Measurements from ENCODE around the gene ENGASE. TPM values are rescaled to one million over a fixed set of nuclear protein-coding genes. Genes with fewer than 3 reads are reported as not detected.
A peak's percentile ranks its signal among the peaks of the same experiment; 100 is the strongest.

ENGASE gene
- total and polyA plus RNA-seq, 2 donors (not counting 1 experiment from before 2014, with no cell fraction given), result 3.6 to 14.9 TPM

GRCh38 chr17:79026376-79027273, 48.0 kb upstream of the ENGASE start:
- no peaks in the 10 kb centered on the region for H3K27me3 ChIP-seq (ENCODE audit: control insufficient read depth, insufficient read depth, low read length)
- TF ChIP-seq EZH2 (IDR thresholded peaks at IDR 0.05; ENCODE audit: low read length, missing control alignments) (no peak), CTCF (conservative IDR thresholded peaks at IDR 0.05 in 1 of 2, IDR thresholded peaks at IDR 0.05 in 1 of 2; ENCODE audit: low read depth in 1 of 2, low read length in 2 of 2) (no peak)
- H2AFZ ChIP-seq (ENCODE audit: low read length), result peak overlapping the region; percentile 25
- H3K9ac ChIP-seq (ENCODE audit: insufficient read depth, low read length), result peak overlapping the region; percentile 18
- no peaks in the 10 kb centered on the region for H3K79me2 ChIP-seq (ENCODE audit: control insufficient read depth, insufficient read depth, low read length)
- H3K27ac ChIP-seq (ENCODE audit: insufficient read depth, low read length), result peak overlapping the region; percentile 67
- DNase-seq (ENCODE audit: low read depth in 2 of 2), result peak; percentile 54 to 74
- no peaks in the 10 kb centered on the region for H3K36me3 ChIP-seq (ENCODE audit: control insufficient read depth, insufficient read depth, low read length)
- no peak overlapping the region for H3K4me3 ChIP-seq (replicated peaks in 1 of 4; ENCODE audit: control extremely low read depth in 1 of 4, insufficient read depth in 1 of 4, low read depth in 3 of 4, low read length in 4 of 4)
- no peaks in the 10 kb centered on the region for H4K20me1 ChIP-seq (ENCODE audit: control insufficient read depth, extremely low read depth, insufficient read depth, low read length)
- peak overlapping the region; percentile 82 for H3K4me2 ChIP-seq (ENCODE audit: extremely low read depth, insufficient read depth, low read length)
- H3K9me3 ChIP-seq (ENCODE audit: control insufficient read depth, insufficient read depth, low read depth, low read length), result no peaks in the 10 kb centered on the region
- H3K4me1 ChIP-seq (ENCODE audit: control insufficient read depth, extremely low read depth, insufficient read depth, low read length), result peaks cover 30% of the 10 kb centered on the region

GRCh38 chr17:79027274-79027924, 47.2 kb upstream of the ENGASE start:
- TF ChIP-seq EZH2 (IDR thresholded peaks at IDR 0.05; ENCODE audit: low read length, missing control alignments), result no peak
- TF ChIP-seq CTCF (conservative IDR thresholded peaks at IDR 0.05 in 1 of 2, IDR thresholded peaks at IDR 0.05 in 1 of 2; ENCODE audit: low read depth in 1 of 2, low read length in 2 of 2), result no peak
- H3K36me3 ChIP-seq (ENCODE audit: control insufficient read depth, insufficient read depth, low read length), result no peaks in the 10 kb centered on the region
- no peak overlapping the region for H2AFZ ChIP-seq (ENCODE audit: low read length)
- H3K79me2 ChIP-seq (ENCODE audit: control insufficient read depth, insufficient read depth, low read length), result no peaks in the 10 kb centered on the region
- no peaks in the 10 kb centered on the region for H3K9me3 ChIP-seq (ENCODE audit: control insufficient read depth, insufficient read depth, low read depth, low read length)
- DNase-seq (ENCODE audit: low read depth in 2 of 2), result no peak
- no peak overlapping the region for H3K4me3 ChIP-seq (replicated peaks in 1 of 4; ENCODE audit: control extremely low read depth in 1 of 4, insufficient read depth in 1 of 4, low read depth in 3 of 4, low read length in 4 of 4)
- H3K9ac ChIP-seq (ENCODE audit: insufficient read depth, low read length), result peak overlapping the region; percentile 18
- peak overlapping the region; percentile 66 for H3K4me2 ChIP-seq (ENCODE audit: extremely low read depth, insufficient read depth, low read length)
- H3K27me3 ChIP-seq (ENCODE audit: control insufficient read depth, insufficient read depth, low read length), result no peaks in the 10 kb centered on the region
- no peaks in the 10 kb centered on the region for H4K20me1 ChIP-seq (ENCODE audit: control insufficient read depth, extremely low read depth, insufficient read depth, low read length)
- H3K4me1 ChIP-seq (ENCODE audit: control insufficient read depth, extremely low read depth, insufficient read depth, low read length), result peaks cover 30% of the 10 kb centered on the region
- H3K27ac ChIP-seq (ENCODE audit: insufficient read depth, low read length), result peak overlapping the region; percentile 34

GRCh38 chr17:79027925-79028491, 46.6 kb upstream of the ENGASE start:
- H4K20me1 ChIP-seq (ENCODE audit: control insufficient read depth, extremely low read depth, insufficient read depth, low read length), result no peaks in the 10 kb centered on the region
- H3K9ac ChIP-seq (ENCODE audit: insufficient read depth, low read length), result no peak overlapping the region
- no peaks in the 10 kb centered on the region for H3K36me3 ChIP-seq (ENCODE audit: control insufficient read depth, insufficient read depth, low read length)
- peak overlapping the region; percentile 37 for H3K4me2 ChIP-seq (ENCODE audit: extremely low read depth, insufficient read depth, low read length)
- DNase-seq (ENCODE audit: low read depth in 2 of 2), result peak in 1 of 2 donors; percentile 68
- no peaks in the 10 kb centered on the region for H3K79me2 ChIP-seq (ENCODE audit: control insufficient read depth, insufficient read depth, low read length)
- no peaks in the 10 kb centered on the region for H3K9me3 ChIP-seq (ENCODE audit: control insufficient read depth, insufficient read depth, low read depth, low read length)
- no peak overlapping the region for H3K4me3 ChIP-seq (replicated peaks in 1 of 4; ENCODE audit: control extremely low read depth in 1 of 4, insufficient read depth in 1 of 4, low read depth in 3 of 4, low read length in 4 of 4)
- no peak overlapping the region for H3K27ac ChIP-seq (ENCODE audit: insufficient read depth, low read length)
- TF ChIP-seq EZH2 (IDR thresholded peaks at IDR 0.05; ENCODE audit: low read length, missing control alignments), result no peak
- no peak for TF ChIP-seq CTCF (conservative IDR thresholded peaks at IDR 0.05 in 1 of 2, IDR thresholded peaks at IDR 0.05 in 1 of 2; ENCODE audit: low read depth in 1 of 2, low read length in 2 of 2)
- no peaks in the 10 kb centered on the region for H3K27me3 ChIP-seq (ENCODE audit: control insufficient read depth, insufficient read depth, low read length)
- H2AFZ ChIP-seq (ENCODE audit: low read length), result no peak overlapping the region
- peaks cover 30% of the 10 kb centered on the region for H3K4me1 ChIP-seq (ENCODE audit: control insufficient read depth, extremely low read depth, insufficient read depth, low read length)
